H1 (cell line): ENCODE results near the gene RNF10. TPM values are rescaled to one million over a fixed set of nuclear protein-coding genes. Genes with fewer than 3 reads are reported as not detected.

Source experiments
- CTCF ChIA-PET: fragments of 300-600 bp; sonication (Branson Sonifier 250); formaldehyde crosslinking; loops from one replicate; lab custom pipeline; 2021; ENCODE audit not compliant: partially characterized antibody; lab: Charles Lee
- POLR2A ChIA-PET: fragments of 300-600 bp; sonication (Branson Sonifier 250); formaldehyde crosslinking; loops from one replicate; lab custom pipeline; 2021; ENCODE audit warnings: inconsistent platforms; ENCODE audit not compliant: partially characterized antibody; lab: Charles Lee
- DNase-seq, 2 experiments: peaks; one replicate each; pipeline versions ENCODE4 v3.0.0 to v3.0.0-alpha.2; 2010 to 2022; ENCODE audit warnings: low spot score in 2 of 2, low read depth in 1 of 2, mixed read lengths in 1 of 2
- FAIRE-seq: peaks from 2 replicates; lab custom pipeline; 2011; peaks lifted over from hg19 to GRCh38; lab: Jason Lieb, UNC
- H2AFZ ChIP-seq: 2 replicates; pipeline ENCODE4 v1.8.1; 2012; ENCODE audit warnings: low read length, inconsistent platforms
- H2AK5ac ChIP-seq: 2 replicates; pipeline ENCODE4 v1.6.1; 2013; ENCODE audit warnings: low read depth, low read length
- H2BK120ac ChIP-seq: replicated peaks from 2 replicates; pipeline ENCODE3; 2013; ENCODE audit warnings: low read depth, low read length, inconsistent platforms
- H2BK12ac ChIP-seq: 2 replicates; pipeline ENCODE4 v1.6.1; 2013; ENCODE audit warnings: low read depth, low read length
- H2BK15ac ChIP-seq: 2 replicates; pipeline ENCODE4 v1.6.1; 2013; ENCODE audit warnings: low read length
- H2BK20ac ChIP-seq: 2 replicates; pipeline ENCODE4 v1.6.1; 2013; ENCODE audit warnings: low read length
- H2BK5ac ChIP-seq: 2 replicates; pipeline ENCODE4 v1.6.1; 2013; ENCODE audit warnings: low read depth, low read length
- H3K14ac ChIP-seq: 2 replicates; pipeline ENCODE4 v1.6.1; 2013; ENCODE audit warnings: inconsistent platforms; ENCODE audit not compliant: insufficient read length
- H3K18ac ChIP-seq: 2 replicates; pipeline ENCODE4 v1.6.1; 2013; ENCODE audit warnings: low read length; ENCODE audit errors: extremely low read depth
- H3K23ac ChIP-seq: 2 replicates; pipeline ENCODE4 v1.6.1; 2013; ENCODE audit warnings: inconsistent platforms; ENCODE audit not compliant: insufficient read length
- H3K23me2 ChIP-seq: 2 replicates; pipeline ENCODE4 v1.6.1; 2013; ENCODE audit warnings: low read depth, low read length
- H3K27ac ChIP-seq: 2 replicates; pipeline ENCODE4 v1.6.1; 2011; ENCODE audit warnings: low read depth, low read length, inconsistent platforms
- H3K27me3 ChIP-seq, 4 experiments: replicated peaks in 1 of 4; 1 replicate in 1 of 4; 2 replicates in 3 of 4; pipeline versions ENCODE4 v1.6.1 to v1.8.1; 2011 to 2013; ENCODE audit warnings: low read length in 3 of 4, mild to moderate bottlenecking in 3 of 4, inconsistent platforms in 2 of 4, mixed read lengths in 2 of 4, moderate library complexity in 1 of 4; ENCODE audit not compliant: control insufficient read depth in 3 of 4, insufficient read depth in 3 of 4; ENCODE audit errors: extremely low read depth in 1 of 4
- H3K36me3 ChIP-seq, 4 experiments: 2 replicates each; pipeline versions ENCODE4 v1.6.1 to v1.8.1; 2011 to 2013; ENCODE audit warnings: mild to moderate bottlenecking in 4 of 4, low read length in 3 of 4, moderate library complexity in 2 of 4, control low read depth in 1 of 4, inconsistent platforms in 1 of 4; ENCODE audit not compliant: insufficient read depth in 4 of 4, control insufficient read depth in 2 of 4
- H3K4ac ChIP-seq: replicated peaks from 2 replicates; pipeline ENCODE3; 2013; ENCODE audit warnings: low read length, low read depth, mixed read lengths, inconsistent platforms; ENCODE audit not compliant: insufficient read length
- H3K4me1 ChIP-seq, 4 experiments: replicated peaks in 1 of 4; 1 replicate in 1 of 4; 2 replicates in 3 of 4; pipeline versions ENCODE4 v1.6.1 to v1.8.1; 2011 to 2013; ENCODE audit warnings: low read length in 3 of 4, inconsistent platforms in 2 of 4, mixed read lengths in 1 of 4; ENCODE audit not compliant: insufficient read depth in 4 of 4, control insufficient read depth in 3 of 4
- H3K4me2 ChIP-seq, 2 experiments: 2 replicates each; pipeline versions ENCODE4 v1.6.1 to v1.8.1; 2011 to 2013; ENCODE audit warnings: low read depth in 2 of 2, low read length in 2 of 2, control low read depth in 1 of 2, inconsistent platforms in 1 of 2, mild to moderate bottlenecking in 1 of 2; ENCODE audit not compliant: insufficient read depth in 1 of 2
- H3K4me3 ChIP-seq, 4 experiments: fragments of 200-600, 300-600 bp in 1 of 4; sonication (generic), shearing (Covaris generic), sonication (Bioruptor Twin) in 1 of 4; 2 replicates each; pipeline versions ENCODE4 v1.5.1 to v1.8.1; 2011 to 2016; ENCODE audit warnings: low read length in 4 of 4, low read depth in 3 of 4, control low read depth in 2 of 4, inconsistent platforms in 2 of 4, mild to moderate bottlenecking in 2 of 4, mixed read lengths in 1 of 4, moderate library complexity in 1 of 4; ENCODE audit not compliant: insufficient read depth in 2 of 4; ENCODE audit errors: extremely low read depth in 1 of 4
- H3K56ac ChIP-seq: replicated peaks from 2 replicates; pipeline ENCODE3; 2013; ENCODE audit warnings: low read depth, mild to moderate bottlenecking, mixed read lengths, low read length, inconsistent platforms; ENCODE audit not compliant: insufficient read length
- H3K79me1 ChIP-seq: 2 replicates; pipeline ENCODE4 v1.6.1; 2013; ENCODE audit warnings: low read depth, low read length, control low read depth
- H3K79me2 ChIP-seq, 2 experiments: 2 replicates each; pipeline versions ENCODE4 v1.6.1 to v1.8.1; 2012 to 2013; ENCODE audit warnings: low read length in 2 of 2, mild to moderate bottlenecking in 2 of 2, inconsistent platforms in 1 of 2; ENCODE audit not compliant: insufficient read depth in 2 of 2, control insufficient read depth in 1 of 2
- H3K9ac ChIP-seq, 4 experiments: replicated peaks in 1 of 4; 1 replicate in 1 of 4; 2 replicates in 3 of 4; pipeline versions ENCODE4 v1.6.1 to v1.8.1; 2011 to 2013; ENCODE audit warnings: low read depth in 3 of 4, low read length in 3 of 4, control low read depth in 2 of 4, mild to moderate bottlenecking in 2 of 4, moderate library complexity in 2 of 4, inconsistent platforms in 1 of 4; ENCODE audit errors: extremely low read depth in 1 of 4
- H3K9me3 ChIP-seq, 2 experiments: 2 replicates each; pipeline versions ENCODE4 v1.6.1 to v1.8.1; 2012 to 2013; ENCODE audit warnings: mild to moderate bottlenecking in 2 of 2, moderate library complexity in 2 of 2, control low read depth in 1 of 2, inconsistent platforms in 1 of 2, low read depth in 1 of 2, low read length in 1 of 2, mixed read lengths in 1 of 2; ENCODE audit not compliant: insufficient read depth in 2 of 2
- H4K20me1 ChIP-seq, 2 experiments: replicated peaks in 1 of 2; 2 replicates each; pipeline versions ENCODE3 to v1.8.1; 2011 to 2013; ENCODE audit warnings: inconsistent platforms in 2 of 2, low read length in 2 of 2, mild to moderate bottlenecking in 1 of 2; ENCODE audit not compliant: insufficient read depth in 2 of 2, control insufficient read depth in 1 of 2
- H4K5ac ChIP-seq: 2 replicates; pipeline ENCODE4 v1.6.1; 2013; ENCODE audit warnings: low read length, low read depth, mixed read lengths, inconsistent platforms; ENCODE audit not compliant: insufficient read length
- H4K8ac ChIP-seq: 2 replicates; pipeline ENCODE4 v1.8.0; 2013; ENCODE audit warnings: mild to moderate bottlenecking, moderate library complexity, low read length, inconsistent platforms; ENCODE audit not compliant: insufficient read depth; ENCODE audit errors: extremely low read depth
- H4K91ac ChIP-seq: replicated peaks from 2 replicates; pipeline ENCODE3; 2013; ENCODE audit warnings: low read length, mixed read lengths, inconsistent platforms; ENCODE audit not compliant: insufficient read length
- BRCA1 ChIP-seq: IDR thresholded peaks from 2 replicates; pipeline ENCODE4 v1.6.1; 2012; ENCODE audit warnings: low read depth, low read length, improper control_type of control experiment
- CHD2 ChIP-seq: IDR thresholded peaks from 2 replicates; pipeline ENCODE4 v1.6.1; 2012; ENCODE audit warnings: low read length, improper control_type of control experiment
- HDAC6 ChIP-seq: IDR thresholded peaks from one replicate; pipeline ENCODE4 v1.7.1; 2012; ENCODE audit warnings: low read depth, mild to moderate bottlenecking, inconsistent platforms, low read length, moderate library complexity
- PHF8 ChIP-seq: fragments of 200-600 bp; sonication (generic); conservative IDR thresholded peaks from 2 replicates; pipeline ENCODE4 v1.7.1; 2012; ENCODE audit warnings: low read depth, mild to moderate bottlenecking, inconsistent platforms, low read length, moderate library complexity
- RFX5 ChIP-seq: IDR thresholded peaks from 2 replicates; pipeline ENCODE4 v1.6.1; 2011; ENCODE audit warnings: low read depth, low read length, improper control_type of control experiment, borderline replicate concordance
- SAP30 ChIP-seq: fragments of 300-600 bp; sonication (generic); IDR thresholded peaks from 2 replicates; pipeline ENCODE4 v1.7.1; 2012; ENCODE audit warnings: low read length, moderate library complexity, mild to moderate bottlenecking, inconsistent platforms; ENCODE audit not compliant: insufficient read depth, insufficient replicate concordance
- SIRT6 ChIP-seq: IDR thresholded peaks from one replicate; pipeline ENCODE4 v1.7.1; 2012; ENCODE audit warnings: low read length, inconsistent platforms
- SP1 ChIP-seq: IDR thresholded peaks from 2 replicates; pipeline ENCODE4 v1.6.1; 2011; ENCODE audit warnings: low read depth, low read length
- SP4 ChIP-seq: IDR thresholded peaks from 2 replicates; pipeline ENCODE4 v1.6.1; 2012; ENCODE audit warnings: low read length, inconsistent platforms
- TAF7 ChIP-seq: optimal IDR thresholded peaks from 2 replicates; pipeline ENCODE3; 2011; ENCODE audit warnings: low read depth, mild to moderate bottlenecking, inconsistent platforms, low read length, moderate library complexity, borderline replicate concordance
- YY1 ChIP-seq: IDR thresholded peaks from 2 replicates; pipeline ENCODE4 v1.6.1; 2011; ENCODE audit warnings: low read depth, mild to moderate bottlenecking, low read length
- WGBS, 2 experiments: shearing (Covaris generic) in 1 of 2; methylation state at CpG; one replicate each; pipeline versions ENCODE4 v1.1.6 to v1.1.7; 2013 to 2015; ENCODE audit warnings: low lambda C conversion rate in 2 of 2, mixed read lengths in 2 of 2, inconsistent platforms in 1 of 2, low coverage in 1 of 2, missing lambda C conversion rate in 1 of 2; ENCODE audit not compliant: insufficient replicate concordance in 2 of 2, insufficient coverage in 1 of 2, insufficient read length in 1 of 2; ENCODE audit errors: extremely low coverage in 1 of 2, missing lambda C conversion rate in 1 of 2; 5-methylcytosine and 5-hydroxymethylcytosine counted together
- polyA plus RNA-seq, 7 experiments: library from polyadenylated mRNA; depleted of rRNA in 3 of 7; stranded (reverse) in 5 of 7; unstranded in 2 of 7; fragments of >200 nt in 5 of 7; fragments of 200-250 nt in 2 of 7; gene quantifications; 1 replicate in 5 of 7; 2 replicates in 1 of 7; 4 replicates in 1 of 7; pipeline versions ENCODE4 v1.2.1 to v1.2.3, GENCODE V29; 2011 to 2013; ENCODE audit warnings: missing spikeins in 2 of 7, mixed read lengths in 2 of 7
- total RNA-seq: library from RNA; stranded (reverse); fragmentation: NEBNext Ultra II Directional; extraction: Animal tissue kit (Norgen Biotek cat#: 25700); gene quantifications from 2 replicates; pipeline ENCODE4 v1.2.1, GENCODE V29; 2021

Gene RNF10
- total and polyA plus RNA-seq, 2 of the 8 experiments (the other 6 are each of a cell fraction or from before 2014, with no cell fraction given): 71.6 to 171 TPM

DNA sequence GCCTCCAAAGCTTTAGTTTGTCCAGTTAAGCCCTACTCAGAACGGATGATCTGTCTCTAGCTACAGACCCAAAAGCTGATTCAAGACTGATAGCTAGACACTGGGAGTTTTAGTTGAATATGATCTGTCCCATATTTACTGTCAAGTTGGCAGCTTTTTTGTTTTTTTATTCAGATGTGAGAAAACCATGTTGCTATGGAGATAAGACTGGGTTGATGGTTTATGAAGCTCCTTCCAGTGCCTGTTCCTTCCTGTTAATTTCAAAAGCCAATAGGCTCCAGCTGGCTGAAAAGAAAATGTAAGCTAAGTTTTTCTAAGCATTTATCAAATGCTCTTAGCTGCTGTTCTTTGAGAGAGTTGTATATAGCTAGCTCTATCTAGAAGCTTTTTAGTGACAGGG is 33.6 kb upstream of the RNF10 start:
- Histone ChIP-seq H2BK120ac (no peak overlapping the region), H3K27me3 (no peaks in the 10 kb centered on the region), H2BK15ac (no peak overlapping the region), H4K8ac (no peak overlapping the region), H3K18ac (no peak overlapping the region), H3K56ac (no peak overlapping the region), H3K36me3 (peaks cover 4 to 29% (median 17%) of the 10 kb centered on the region in 4 experiments; a peak in 7 of 8 replicates), H2BK20ac (no peak overlapping the region), H4K5ac (no peak overlapping the region), H3K4me1 (peaks cover 5 to 10% (median 7%) of the 10 kb centered on the region in 4 experiments; a peak in 5 of 7 replicates)
- POLR2A ChIA-PET: interaction anchor here (1.0 to 10.1 kb wide), 9 partner anchors 9 to 43 kb away, joined by 3 to 78 read pairs (median 5); partner anchors contain the start of genes COQ5 and RNF10
- CTCF ChIA-PET: interaction anchor here (0.6 to 1.3 kb wide), 6 partner anchors 11 to 82 kb away, joined by 3 to 4 read pairs (median 4); no protein-coding TSS in a partner anchor
- FAIRE-seq: no peak
- TF ChIP-seq SIRT6 (no peak), SAP30 (no peak), CHD2 (no peak), YY1 (no peak), BRCA1 (no peak), PHF8 (no peak), TAF7 (no peak), RFX5 (no peak), SP1 (no peak), SP4 (no peak), HDAC6 (no peak)
- TF ChIP-seq, all 59 proteins: peak for 0
- no peak overlapping the region for H2BK12ac ChIP-seq
- H3K4ac ChIP-seq: no peak overlapping the region
- H2AFZ ChIP-seq: no peak overlapping the region
- no peak overlapping the region for H3K9ac ChIP-seq
- H3K9me3 ChIP-seq: no peaks in the 10 kb centered on the region
- no peaks in the 10 kb centered on the region for H3K79me1 ChIP-seq
- no peak overlapping the region for H3K14ac ChIP-seq
- H3K79me2 ChIP-seq: peaks cover 16 to 20% of the 10 kb centered on the region in 2 experiments
- no peak overlapping the region for H4K91ac ChIP-seq
- no peak for DNase-seq
- 83% methylated on average over 1 of the region's 1 CpG; no CpG with 5 or more reads in 1 of the 2 experiments for WGBS, 2 experiments
- no peak overlapping the region for H3K4me2 ChIP-seq
- H4K20me1 ChIP-seq: peaks cover 12 to 13% of the 10 kb centered on the region in 2 experiments
- no peak overlapping the region for H3K23ac ChIP-seq
- no peak overlapping the region for H3K27ac ChIP-seq
- peaks cover 6% of the 10 kb centered on the region; the same call in 1 of the 2 replicates for H3K23me2 ChIP-seq
- H2AK5ac ChIP-seq: no peak overlapping the region
- no peak overlapping the region for H3K4me3 ChIP-seq
- no peak overlapping the region for H2BK5ac ChIP-seq
